Motor neuron (in vitro differentiated cells): ENCODE data around the gene QSER1. TPM values are rescaled to one million over a fixed set of nuclear protein-coding genes. Genes with fewer than 3 reads are reported as not detected.
A peak's percentile ranks its signal among the peaks of the same experiment; 100 is the strongest.

Experiments used
- ATAC-seq, 8 experiments: fragments of 200-7000 bp; cut with Tn5 transposase; replicated peaks in 6 of 8; 2 replicates each; pipeline ENCODE4 v1.8.0; 2021; ENCODE audit warnings: mild to moderate bottlenecking in 8 of 8, moderate library complexity in 8 of 8
- H3K27ac ChIP-seq, 2 donors: fragments of 250-450 bp; sonication (Bioruptor Pico); 2 replicates each; pipeline ENCODE4 v1.9.0; 2021; ENCODE audit warnings: antibody characterized with exemption in 2 of 2, mild to moderate bottlenecking in 2 of 2, moderate library complexity in 1 of 2
- H3K4me1 ChIP-seq, 2 donors: fragments of 250-450 bp; sonication (Bioruptor Pico); replicated peaks in 1 of 2; 2 replicates each; pipeline ENCODE4 v1.6.1; 2021; ENCODE audit warnings: antibody characterized with exemption in 2 of 2, mild to moderate bottlenecking in 2 of 2, moderate library complexity in 1 of 2
- H3K4me3 ChIP-seq, 5 donors: fragments of 250-450 bp; sonication (Bioruptor Pico); 2 replicates each; pipeline ENCODE4 v1.9.0; 2021; ENCODE audit warnings: antibody characterized with exemption in 5 of 5, mild to moderate bottlenecking in 5 of 5, moderate library complexity in 4 of 5
- WGBS, 10 experiments: fragments of 450-650 bp; shearing (Covaris generic); methylation state at CpG; one replicate each; pipeline ENCODE4 v1.0.0; 2022; 5-methylcytosine and 5-hydroxymethylcytosine counted together
- in situ Hi-C, 9 experiments: fragments of 400-800 bp; cut with MboI; loops; one replicate each; pipeline ENCODE4 v1.15.0; 2021; ENCODE audit warnings: low sequenced_read_pairs in 9 of 9, low pct_unique_long_range_greater_than_20kb in 2 of 9; ENCODE audit not compliant: unreplicated experiment in 9 of 9
- total RNA-seq, 8 experiments: library from RNA; unstranded; fragments of 300-600 nt; gene quantifications; 2 replicates each; pipeline versions ENCODE4 v1.2.3 to v1.2.4, GENCODE V29; 2022

QSER1 gene
- total RNA-seq, 8 experiments from 2014 or later, result 22.5 to 96.3 (median 41.3) TPM

GRCh38 chr11:32991427-32991826, 98.8 kb downstream of the QSER1 start:
- H3K4me1 ChIP-seq, result no peaks in the 10 kb centered on the region
- H3K4me3 ChIP-seq, result no peak overlapping the region
- ATAC-seq, result no peak
- H3K27ac ChIP-seq, result no peak overlapping the region
- in situ Hi-C loops, result no loop called here
- 40 to 90% (median 81%) methylated on average over 1 to 3 of the region's 3 CpGs; no CpG with 5 or more reads in 2 of the 10 experiments for WGBS, 10 experiments

DNA sequence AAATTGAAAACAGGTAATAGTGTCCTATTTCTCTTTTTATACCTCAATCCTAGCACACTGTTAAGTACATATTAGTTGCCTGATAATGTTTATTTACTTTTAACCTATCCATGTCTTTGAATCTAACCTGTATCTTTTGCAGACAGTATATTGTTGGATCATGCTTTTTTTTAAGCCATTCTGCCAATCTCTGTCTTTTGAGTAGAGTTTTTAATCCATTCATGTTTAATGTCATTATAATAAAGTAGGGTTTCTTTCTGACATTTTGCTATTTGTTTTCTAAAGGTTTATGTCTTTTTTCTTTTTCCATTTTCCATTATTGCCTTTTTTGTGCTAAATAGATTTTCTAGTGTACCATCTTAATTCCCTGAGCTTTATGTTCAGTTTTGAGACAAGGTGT, 99.3 kb downstream of the QSER1 start:
- H3K27ac ChIP-seq, result no peak overlapping the region
- ATAC-seq, result no peak
- H3K4me1 ChIP-seq, result no peaks in the 10 kb centered on the region
- H3K4me3 ChIP-seq, result no peak overlapping the region
- in situ Hi-C loops, result no loop called here

DNA sequence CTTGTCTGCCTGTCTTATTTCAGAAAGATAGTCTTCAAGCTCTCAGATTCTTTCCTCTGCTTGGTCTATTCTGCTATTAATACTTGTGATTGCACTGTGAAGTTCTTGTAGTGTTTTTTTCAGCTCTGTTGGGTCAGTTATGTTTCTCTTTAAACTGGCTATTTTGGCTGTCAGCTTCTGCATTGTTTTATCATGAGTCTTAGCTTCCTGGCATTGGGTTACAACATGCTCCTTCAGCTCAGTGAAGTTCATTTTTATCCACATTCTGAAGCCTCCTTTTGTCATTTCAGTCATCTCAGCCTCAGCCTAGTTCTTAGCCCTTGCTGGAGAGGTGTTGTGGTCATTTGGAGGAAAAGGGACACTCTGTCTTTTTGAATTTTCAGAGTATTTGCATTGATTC, 107.6 kb downstream of the QSER1 start:
- H3K27ac ChIP-seq, result no peak overlapping the region

DNA sequence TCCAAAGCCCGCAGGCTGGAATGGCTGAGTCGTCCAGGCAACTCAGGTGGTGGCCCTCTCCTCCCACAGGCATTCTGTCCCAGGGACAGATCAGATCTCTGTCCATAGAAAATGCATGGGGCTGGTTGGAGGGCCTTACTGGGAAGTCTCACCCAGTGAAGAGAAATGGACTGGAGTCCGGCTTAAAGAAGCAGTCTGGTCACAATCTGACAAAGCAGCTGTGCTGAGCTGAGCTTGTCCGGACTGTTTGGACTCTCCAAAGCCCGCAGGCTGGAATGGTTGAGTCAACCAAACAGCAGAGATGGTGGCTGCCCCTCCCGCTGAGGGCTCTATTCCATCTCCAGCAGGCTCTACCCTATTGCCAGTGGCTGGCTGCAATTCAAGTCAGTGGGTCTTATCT, 108.7 kb downstream of the QSER1 start:
- H3K27ac ChIP-seq, result no peak overlapping the region
- in situ Hi-C loops, result no loop called here
- H3K4me3 ChIP-seq, result no peak overlapping the region
- H3K4me1 ChIP-seq, result no peaks in the 10 kb centered on the region
- ATAC-seq, result peak in 2 of 8 experiments; percentile 18 to 32
- WGBS, 10 experiments, result 50 to 100% (median 83%) methylated on average over 1 to 4 of the region's 6 CpGs; no CpG with 5 or more reads in 5 of the 10 experiments

More for the DNA sequence above, 107.6 kb downstream of the QSER1 start:
- in situ Hi-C loops, result no loop called here
- Histone ChIP-seq H3K4me1 (no peaks in the 10 kb centered on the region), H3K4me3 (no peak overlapping the region)
- peak in 1 of 8 experiments; percentile 65 for ATAC-seq

GRCh38 chr11:33001751-33002542, 109.3 kb downstream of the QSER1 start:
- Histone ChIP-seq H3K27ac (no peak overlapping the region), H3K4me3 (no peak overlapping the region), H3K4me1 (no peaks in the 10 kb centered on the region)
- WGBS, 10 experiments, result 30 to 100% (median 78%) methylated on average over 1 to 5 of the region's 8 CpGs; no CpG with 5 or more reads in 1 of the 10 experiments
- in situ Hi-C loops, result no loop called here
- ATAC-seq, result peak in 2 of 8 experiments; percentile 25 to 95

- 33 to 83% (median 60%) methylated on average over 1 to 2 of the region's 2 CpGs; no CpG with 5 or more reads in 1 of the 10 experiments for WGBS, 10 experiments
- Histone ChIP-seq H3K4me1 (no peaks in the 10 kb centered on the region), H3K27ac (no peak overlapping the region), H3K4me3 (no peak overlapping the region)
- ATAC-seq, result no peak
- in situ Hi-C loops, result no loop called here
These were observed 112.6 kb downstream of the QSER1 start for GRCh38 chr11:33005175-33005574.

- Histone ChIP-seq H3K4me1 (no peaks in the 10 kb centered on the region), H3K4me3 (no peak overlapping the region), H3K27ac (no peak overlapping the region)
- no peak for ATAC-seq
- in situ Hi-C loops, result no loop called here
These were observed 113.4 kb downstream of the QSER1 start for GRCh38 chr11:33006010-33006409.

DNA sequence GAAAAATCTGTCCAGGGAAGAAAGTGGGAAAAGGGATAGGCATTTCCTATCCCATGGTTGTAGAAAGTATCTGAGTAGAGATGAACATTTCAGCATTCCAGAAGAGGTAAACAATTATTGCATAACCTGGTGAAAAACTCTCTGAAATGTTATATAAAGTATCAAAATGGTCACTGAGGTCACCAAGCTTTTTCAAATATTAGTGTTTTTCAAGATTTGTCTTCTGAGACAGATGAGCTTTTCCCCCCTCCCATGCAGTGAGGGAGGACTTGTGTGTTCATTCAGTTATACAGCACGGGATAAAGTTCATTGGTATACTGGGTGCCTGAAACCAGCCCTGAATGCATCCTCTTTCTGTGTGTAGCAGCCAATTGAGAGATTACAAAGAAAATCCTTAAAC, 121.1 kb downstream of the QSER1 start:
- Histone ChIP-seq H3K4me1 (peaks cover 10 to 15% of the 10 kb centered on the region in 2 donors), H3K27ac (no peak overlapping the region), H3K4me3 (no peak overlapping the region)
- in situ Hi-C loops, result no loop called here
- WGBS, 10 experiments, result 0 to 80% (median 35%) methylated on average over 1 of the region's 1 CpG; no CpG with 5 or more reads in 4 of the 10 experiments
- ATAC-seq, result no peak

DNA sequence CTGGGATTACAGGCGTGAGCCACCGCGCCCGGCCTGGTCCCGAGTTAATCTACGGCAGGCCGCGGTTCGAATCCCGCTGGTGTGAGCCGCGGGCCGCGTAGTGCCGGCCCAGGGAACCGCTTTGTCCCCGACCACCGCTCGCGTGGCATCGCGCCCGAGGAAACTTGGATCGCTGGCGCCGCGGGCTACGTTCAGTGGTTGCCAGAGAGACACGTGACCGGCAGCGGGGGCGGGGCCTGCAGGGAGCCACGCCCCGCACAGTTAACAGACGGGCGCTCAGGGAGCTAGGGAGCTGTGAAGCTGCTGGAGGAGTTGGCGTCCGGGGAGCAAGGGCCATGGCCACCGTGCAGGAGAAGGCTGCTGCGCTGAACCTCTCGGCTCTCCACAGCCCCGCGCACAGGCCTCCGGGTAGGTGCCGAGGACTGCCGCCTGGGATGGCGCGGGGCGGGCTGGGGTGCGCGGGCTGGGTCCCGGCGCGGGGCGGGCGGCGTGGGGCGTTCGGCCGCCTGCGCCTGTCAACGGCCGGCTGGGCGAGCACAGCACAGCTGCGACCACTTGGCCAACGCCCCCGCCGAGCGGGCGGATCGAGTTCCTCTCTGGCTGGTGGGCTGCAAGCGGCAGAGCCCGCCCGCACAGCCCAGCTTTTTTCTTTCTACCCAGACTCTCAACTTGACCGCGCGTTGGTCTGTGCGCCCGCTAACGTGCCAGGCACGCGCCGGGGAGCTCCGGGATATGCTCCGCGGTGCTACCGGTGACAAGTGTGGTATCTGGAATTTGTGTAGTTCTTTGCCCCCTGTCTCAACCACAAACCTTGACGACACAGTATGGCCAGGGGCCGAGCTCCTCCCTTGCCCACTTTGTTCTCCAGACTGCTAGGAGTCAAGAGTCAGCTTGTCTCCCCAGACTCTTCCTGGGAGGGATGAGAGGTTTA, 123.3 kb downstream of the QSER1 start, which contains the start of gene DEPDC7:
DEPDC7 (plus strand) TSS at position 258 of the 931 bp plus-strand sequence; CDS start at position 336, 78 bp downstream.
- Histone ChIP-seq H3K4me1 (peaks cover 10 to 15% of the 10 kb centered on the region in 2 donors), H3K27ac (peak within 1 kb of the TSS in 1 of 2 donors; percentile 52), H3K4me3 (peak within 1 kb of the TSS; percentile 53 to 68 (median 67))
- 0 to 14% (median 1%) methylated on average over 2 to 16 of the region's 89 CpGs; no CpG with 5 or more reads in 5 of the 10 experiments for WGBS, 10 experiments
- peak; percentile 90 to 95 (median 94) for ATAC-seq
- in situ Hi-C loops, result no loop called here

GRCh38 chr11:33016654-33017053, 124.0 kb downstream of the QSER1 start:
- H3K4me3 ChIP-seq, result peak overlapping the region; percentile 53 to 68 (median 67)
- 25 to 93% (median 46%) methylated on average over 3 to 4 of the region's 4 CpGs; no CpG with 5 or more reads in 1 of the 10 experiments for WGBS, 10 experiments
- ATAC-seq, result no peak
- no peak overlapping the region for H3K27ac ChIP-seq
- in situ Hi-C loops, result no loop called here
- H3K4me1 ChIP-seq, result peaks cover 10 to 15% of the 10 kb centered on the region in 2 donors

DNA sequence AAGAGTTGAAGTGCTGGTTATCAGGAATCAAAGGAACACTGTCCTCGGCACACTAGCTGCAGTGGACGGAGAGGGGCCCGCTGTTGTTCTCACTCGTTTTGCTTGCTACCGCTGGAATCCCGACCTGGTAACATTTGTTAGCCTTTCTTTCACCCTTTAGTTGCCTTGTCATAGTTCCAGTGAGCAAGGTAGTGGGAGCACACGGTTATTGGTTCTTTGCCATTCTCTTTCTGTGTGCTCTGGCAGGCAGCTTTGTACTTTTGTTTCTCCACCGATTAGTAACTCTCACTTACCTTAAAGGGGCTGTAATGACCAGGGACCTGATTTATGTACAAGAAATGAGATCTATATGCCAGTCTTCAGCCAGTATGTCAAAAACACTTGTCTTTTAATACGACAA, 124.9 kb downstream of the QSER1 start:
- 46 to 100% (median 78%) methylated on average over 1 to 9 of the region's 9 CpGs for WGBS, 10 experiments
- no peak for ATAC-seq

GRCh38 chr11:33017965-33018364, 125.4 kb downstream of the QSER1 start:
- WGBS, 10 experiments, result 82 to 100% (median 90%) methylated on average over 1 to 3 of the region's 3 CpGs; no CpG with 5 or more reads in 1 of the 10 experiments
- Histone ChIP-seq H3K4me3 (no peak overlapping the region), H3K27ac (no peak overlapping the region), H3K4me1 (peaks cover 10 to 15% of the 10 kb centered on the region in 2 donors)
- in situ Hi-C loops, result no loop called here
- ATAC-seq, result no peak

More for the DNA sequence above, 124.9 kb downstream of the QSER1 start:
- no peak overlapping the region for H3K4me3 ChIP-seq
- H3K4me1 ChIP-seq, result peaks cover 10 to 15% of the 10 kb centered on the region in 2 donors
- no peak overlapping the region for H3K27ac ChIP-seq
- in situ Hi-C loops, result no loop called here

GRCh38 chr11:33018840-33019239, 126.2 kb downstream of the QSER1 start:
- WGBS, 10 experiments, result 61 to 100% (median 92%) methylated on average over 2 to 4 of the region's 6 CpGs; no CpG with 5 or more reads in 1 of the 10 experiments
- ATAC-seq, result no peak
- Histone ChIP-seq H3K4me1 (peaks cover 10 to 15% of the 10 kb centered on the region in 2 donors), H3K4me3 (no peak overlapping the region), H3K27ac (no peak overlapping the region)
- in situ Hi-C loops, result no loop called here
